Transverse colon (tissue), 4 donors: Measurements from ENCODE around the gene DACT2.

Source experiments
- CTCF ChIP-seq, 5 experiments: fragments of 200-600 bp in 3 of 5; fragments of 450-650 bp in 2 of 5; sonication (generic) in 3 of 5; IDR thresholded peaks; 1 replicate in 2 of 5; 2 replicates in 3 of 5; pipeline ENCODE4 v1.5.1; 2016 to 2017; ENCODE audit warnings: antibody characterized with exemption in 5 of 5, inconsistent platforms in 3 of 5, mild to moderate bottlenecking in 2 of 5, moderate library complexity in 1 of 5
- EP300 ChIP-seq: sonication (generic); formaldehyde crosslinking; IDR thresholded peaks from one replicate; pipeline ENCODE4 v1.6.1; 2017; ENCODE audit warnings: antibody characterized with exemption, low read depth
- POLR2AphosphoS5 ChIP-seq, 3 donors: sonication (generic); formaldehyde crosslinking; IDR thresholded peaks; one replicate each; pipeline ENCODE4 v1.6.1; 2016; ENCODE audit warnings: antibody characterized with exemption in 3 of 3

- TF ChIP-seq EP300 = no peak
- no peak for TF ChIP-seq CTCF (IDR thresholded peaks at IDR 0.05)
- TF ChIP-seq POLR2AphosphoS5 (IDR thresholded peaks at IDR 0.05) = no peak
These were observed 39.4 kb upstream of the DACT2 start for GRCh38 chr6:168358842-168359420.
